Keratinocyte (primary cell): ENCODE results near the gene ASF1B. TPM values are rescaled to one million over a fixed set of nuclear protein-coding genes. Genes with fewer than 3 reads are reported as not detected.

Experiments used
- DNase-seq: peaks from one replicate; pipeline ENCODE4 v3.0.0-alpha.2; 2011; ENCODE audit warnings: low read depth, missing footprints, low spot score
- FAIRE-seq: peaks from 2 replicates; lab custom pipeline; 2011; peaks lifted over from hg19 to GRCh38; lab: Jason Lieb, UNC
- H2AFZ ChIP-seq: 2 replicates; pipeline ENCODE4 v1.6.0; 2012; ENCODE audit warnings: low read length, control low read depth, inconsistent platforms; ENCODE audit not compliant: control insufficient read depth
- H3K27ac ChIP-seq: 2 replicates; pipeline ENCODE4 v1.5.1; 2011; ENCODE audit warnings: low read length; ENCODE audit not compliant: control insufficient read depth, insufficient read depth
- H3K27me3 ChIP-seq: 3 replicates; pipeline ENCODE4 v1.6.0; 2011; ENCODE audit warnings: low read length; ENCODE audit not compliant: control insufficient read depth, insufficient read depth; ENCODE audit errors: extremely low read depth
- H3K36me3 ChIP-seq, 2 experiments: 2 replicates in 1 of 2; 3 replicates in 1 of 2; pipeline ENCODE4 v1.5.1; 2011; ENCODE audit warnings: low read length in 2 of 2, mild to moderate bottlenecking in 1 of 2; ENCODE audit not compliant: control insufficient read depth in 2 of 2, insufficient read depth in 2 of 2; ENCODE audit errors: extremely low read depth in 1 of 2
- H3K4me1 ChIP-seq: 3 replicates; pipeline ENCODE4 v1.5.1; 2011; ENCODE audit warnings: low read length; ENCODE audit not compliant: control insufficient read depth, insufficient read depth; ENCODE audit errors: extremely low read depth
- H3K4me2 ChIP-seq: 3 replicates; pipeline ENCODE4 v1.6.0; 2011; ENCODE audit warnings: low read depth, low read length; ENCODE audit not compliant: control insufficient read depth, insufficient read depth; ENCODE audit errors: extremely low read depth
- H3K4me3 ChIP-seq, 3 experiments: fragments of 200-600 bp in 1 of 3; sonication (generic) in 1 of 3; 2 replicates in 2 of 3; 3 replicates in 1 of 3; pipeline ENCODE4 v1.5.1; 2011 to 2016; ENCODE audit warnings: low read length in 3 of 3, mild to moderate bottlenecking in 3 of 3, control low read depth in 2 of 3, inconsistent platforms in 1 of 3, low read depth in 1 of 3, mixed read lengths in 1 of 3, mixed run types in 1 of 3, moderate library complexity in 1 of 3; ENCODE audit not compliant: control insufficient read depth in 2 of 3, insufficient read depth in 2 of 3; ENCODE audit errors: extremely low read depth in 1 of 3
- H3K79me2 ChIP-seq: 2 replicates; pipeline ENCODE4 v1.6.0; 2012; ENCODE audit warnings: low read length; ENCODE audit not compliant: control insufficient read depth, insufficient read depth
- H3K9ac ChIP-seq: 3 replicates; pipeline ENCODE4 v1.6.0; 2011; ENCODE audit warnings: low read length; ENCODE audit not compliant: control insufficient read depth, insufficient read depth; ENCODE audit errors: extremely low read depth
- H3K9me1 ChIP-seq: 3 replicates; pipeline ENCODE4 v1.6.0; 2011; ENCODE audit warnings: low read length; ENCODE audit not compliant: control insufficient read depth, insufficient read depth; ENCODE audit errors: extremely low read depth
- H3K9me3 ChIP-seq: 2 replicates; pipeline ENCODE4 v1.5.1; 2012; ENCODE audit warnings: low read depth, low read length; ENCODE audit not compliant: control insufficient read depth
- H4K20me1 ChIP-seq: 3 replicates; pipeline ENCODE4 v1.6.0; 2011; ENCODE audit warnings: low read length; ENCODE audit not compliant: control insufficient read depth, insufficient read depth; ENCODE audit errors: extremely low read depth
- EZH2 ChIP-seq: IDR thresholded peaks from one replicate; pipeline ENCODE4 v1.6.1; 2012; ENCODE audit warnings: inconsistent platforms, mild to moderate bottlenecking, low read length, moderate library complexity
- dilution Hi-C: fragments of 300-500 bp; cut with MboI; formaldehyde crosslinking; loops from one replicate; pipeline ENCODE4 v1.7.0; 2020; ENCODE audit warnings: low sequenced_read_pairs; ENCODE audit not compliant: extremely low pct_ligation_motif_present
- polyA plus RNA-seq, 5 experiments: library from polyadenylated mRNA; depleted of rRNA in 3 of 5; stranded (reverse) in 3 of 5; stranded (forward) in 1 of 5; unstranded in 1 of 5; fragments of >200 nt; gene quantifications; 1 replicate in 1 of 5; 2 replicates in 3 of 5; 3 replicates in 1 of 5; pipeline versions ENCODE4 v1.2.1 to v1.2.3, GENCODE V29; 2011 to 2012; ENCODE audit warnings: missing spikeins in 2 of 5, low read depth in 1 of 5, low replicate concordance in 1 of 5
- TF ChIP-seq, protein P1 (sequence below), 3 experiments: IDR thresholded peaks in 1 of 3; conservative IDR thresholded peaks in 1 of 3; optimal IDR thresholded peaks in 1 of 3; 2 replicates in 2 of 3; 3 replicates in 1 of 3; pipeline versions ENCODE3 to v1.5.1; 2011; ENCODE audit warnings: low read length in 3 of 3, mild to moderate bottlenecking in 3 of 3, moderate library complexity in 2 of 3, control low read depth in 1 of 3, inconsistent platforms in 1 of 3; ENCODE audit not compliant: insufficient read depth in 2 of 3; ENCODE audit errors: extremely low read depth in 1 of 3

ASF1B gene
- polyA plus RNA-seq, 1 donor (not counting 4 experiments of a cell fraction or from before 2014, with no cell fraction given), result 7.8 TPM

DNA sequence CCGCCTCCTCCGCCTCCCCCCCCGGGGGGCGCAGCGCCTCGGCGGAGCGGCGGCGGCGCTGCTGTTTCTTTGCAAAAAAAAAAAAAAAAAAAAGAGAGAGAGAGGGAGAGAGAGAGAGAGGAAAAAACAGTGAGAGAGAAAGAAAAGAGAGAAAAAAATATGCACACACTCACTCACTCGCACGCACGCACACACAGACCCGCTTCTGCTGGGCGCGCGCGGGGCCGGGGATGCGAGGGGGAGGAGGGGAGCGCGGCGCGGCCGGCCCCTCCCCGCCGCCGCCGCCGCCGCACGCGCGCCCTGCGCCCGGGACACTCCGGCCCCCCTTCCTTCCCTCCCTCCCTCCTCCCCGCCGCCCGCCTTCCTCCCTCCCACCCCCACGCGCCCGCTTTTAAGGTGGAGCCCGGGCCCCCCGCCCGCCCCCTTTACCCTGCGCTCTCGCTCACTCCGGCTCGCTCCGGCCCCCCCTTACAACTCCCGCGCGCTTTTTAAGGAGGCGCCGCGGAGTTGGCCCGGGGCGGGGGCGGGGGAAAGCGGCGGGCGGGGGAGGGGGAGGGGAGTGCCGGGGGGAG is 45.8 kb downstream of the ASF1B start, which contains the start of gene SAMD1:
Gene SAMD1, minus strand, starts transcription at position 243 of the 572 bp plus-strand sequence.
- Histone ChIP-seq H3K4me3 (peak within 1 kb of the TSS; percentile 58 to 80 (median 71)), H3K4me1 (no peaks in the 10 kb centered on the region), H2AFZ (peak within 1 kb of the TSS; percentile 44), H3K36me3 (peaks cover 4 to 5% of the 10 kb centered on the region in 2 experiments), H3K27me3 (no peaks in the 10 kb centered on the region), H4K20me1 (no peaks in the 10 kb centered on the region), H3K79me2 (no peaks in the 10 kb centered on the region), H3K9me3 (peaks cover 5% of the 10 kb centered on the region), H3K4me2 (peak within 1 kb of the TSS; percentile 93), H3K27ac (no peak within 1 kb of the TSS), H3K9ac (peak within 1 kb of the TSS; percentile 62), H3K9me1 (no peaks in the 10 kb centered on the region)
- no peak for DNase-seq
- dilution Hi-C loops, result no loop called here
- no peak for FAIRE-seq
- TF ChIP-seq EZH2, result no peak
- TF ChIP-seq, protein P1, sequence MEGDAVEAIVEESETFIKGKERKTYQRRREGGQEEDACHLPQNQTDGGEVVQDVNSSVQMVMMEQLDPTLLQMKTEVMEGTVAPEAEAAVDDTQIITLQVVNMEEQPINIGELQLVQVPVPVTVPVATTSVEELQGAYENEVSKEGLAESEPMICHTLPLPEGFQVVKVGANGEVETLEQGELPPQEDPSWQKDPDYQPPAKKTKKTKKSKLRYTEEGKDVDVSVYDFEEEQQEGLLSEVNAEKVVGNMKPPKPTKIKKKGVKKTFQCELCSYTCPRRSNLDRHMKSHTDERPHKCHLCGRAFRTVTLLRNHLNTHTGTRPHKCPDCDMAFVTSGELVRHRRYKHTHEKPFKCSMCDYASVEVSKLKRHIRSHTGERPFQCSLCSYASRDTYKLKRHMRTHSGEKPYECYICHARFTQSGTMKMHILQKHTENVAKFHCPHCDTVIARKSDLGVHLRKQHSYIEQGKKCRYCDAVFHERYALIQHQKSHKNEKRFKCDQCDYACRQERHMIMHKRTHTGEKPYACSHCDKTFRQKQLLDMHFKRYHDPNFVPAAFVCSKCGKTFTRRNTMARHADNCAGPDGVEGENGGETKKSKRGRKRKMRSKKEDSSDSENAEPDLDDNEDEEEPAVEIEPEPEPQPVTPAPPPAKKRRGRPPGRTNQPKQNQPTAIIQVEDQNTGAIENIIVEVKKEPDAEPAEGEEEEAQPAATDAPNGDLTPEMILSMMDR (optimal IDR thresholded peaks at IDR 0.05 in 1 of 3, IDR thresholded peaks at IDR 0.05 in 1 of 3, conservative IDR thresholded peaks at IDR 0.05 in 1 of 3; ENCODE audit: extremely low read depth in 1 of 3, insufficient read depth in 2 of 3, low read length in 3 of 3), result no peak

DNA sequence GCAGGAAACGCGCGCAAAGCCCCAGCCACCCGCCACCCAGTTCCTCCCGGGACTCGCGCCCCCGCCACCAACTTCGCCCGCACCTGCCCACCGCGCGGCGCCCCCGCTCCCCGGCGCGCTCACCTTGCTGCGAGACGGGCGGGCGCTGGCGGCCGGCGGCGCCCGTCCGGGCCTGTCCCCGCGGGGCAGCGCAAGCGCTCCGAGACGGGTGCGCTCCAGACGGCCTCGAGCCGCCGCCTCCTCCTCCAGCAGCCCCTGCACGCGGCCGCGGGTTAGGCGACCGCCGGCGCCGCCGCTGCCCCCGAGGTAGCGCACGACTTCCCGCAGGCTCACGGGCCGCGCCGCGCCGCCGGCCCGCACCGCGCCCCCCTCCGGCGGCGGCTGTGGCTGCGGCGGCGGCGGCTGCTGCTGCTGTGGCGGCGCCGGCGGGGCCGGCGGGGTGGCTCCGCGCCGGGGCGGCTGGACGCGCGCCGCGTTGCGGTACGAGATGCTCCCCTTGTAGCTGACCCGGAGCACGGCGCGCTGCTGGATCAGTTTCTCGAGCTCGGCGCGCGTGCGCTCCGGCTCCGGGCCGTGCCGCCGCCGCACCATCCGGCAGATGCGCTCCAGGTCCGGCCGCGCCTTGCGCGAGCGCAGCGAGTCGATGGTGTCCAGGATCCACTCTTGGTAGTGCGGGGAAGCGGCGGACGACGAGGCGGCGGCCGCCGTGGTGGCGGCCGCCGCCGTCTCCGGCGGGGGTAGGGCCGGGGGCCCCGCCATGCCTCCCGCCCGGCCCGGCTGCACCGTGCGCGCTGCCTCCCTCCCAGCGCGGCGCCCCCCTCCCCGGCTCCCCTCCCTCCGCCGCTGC is 46.5 kb downstream of the ASF1B start:
- H3K9ac ChIP-seq, result no peak overlapping the region
- no peak overlapping the region for H3K27ac ChIP-seq
- H3K4me3 ChIP-seq, result peak overlapping the region; percentile 43 to 72 (median 54)
- H4K20me1 ChIP-seq, result no peaks in the 10 kb centered on the region
- H3K9me1 ChIP-seq, result no peaks in the 10 kb centered on the region
- H3K4me1 ChIP-seq, result no peaks in the 10 kb centered on the region
- H3K79me2 ChIP-seq, result no peaks in the 10 kb centered on the region
- H3K4me2 ChIP-seq, result peak overlapping the region; percentile 60
- H3K27me3 ChIP-seq, result no peaks in the 10 kb centered on the region
- dilution Hi-C loops, result no loop called here
- peaks cover 5% of the 10 kb centered on the region for H3K9me3 ChIP-seq
- DNase-seq (no peak), FAIRE-seq (no peak)
- no peak for TF ChIP-seq EZH2
- TF ChIP-seq, protein P1 (optimal IDR thresholded peaks at IDR 0.05 in 1 of 3, IDR thresholded peaks at IDR 0.05 in 1 of 3, conservative IDR thresholded peaks at IDR 0.05 in 1 of 3; ENCODE audit: extremely low read depth in 1 of 3, insufficient read depth in 2 of 3, low read length in 3 of 3), result peak in 1 of 3 experiments; percentile 31
- no peak overlapping the region for H2AFZ ChIP-seq
- peaks cover 4 to 5% of the 10 kb centered on the region in 2 experiments for H3K36me3 ChIP-seq
